ENCODE measurements around the gene SKA2.
"Not testable (repeated sequence)": the region's sequence is repeated elsewhere in the genome, so short reads cannot be mapped to it uniquely, and the experiment has no call there.

The SKA2 gene

GRCh38 chr17:59154721-59155438 lies at the start of gene SKA2:
Gene SKA2, minus strand, starts transcription at chr17:59155186. Its CDS starts 23 bp downstream, at chr17:59155163.
- DNase-seq, result peak; percentile 99

GRCh38 chr17:59202320-59202719 lies 47.3 kb upstream of the SKA2 start:
- no peak for DNase-seq

GRCh38 chr17:59199398-59199797 lies 44.4 kb upstream of the SKA2 start:
- no peak for DNase-seq

- DNase-seq, result no peak
Observed at GRCh38 chr17:59193336-59193862, 38.4 kb upstream of the SKA2 start.

- DNase-seq, result no peak
Observed at GRCh38 chr17:59190806-59191205, 35.8 kb upstream of the SKA2 start.

GRCh38 chr17:59186850-59187249 lies 31.9 kb upstream of the SKA2 start:
- DNase-seq, result no peak

GRCh38 chr17:59185997-59186396 lies 31.0 kb upstream of the SKA2 start:
- no peak for DNase-seq

- DNase-seq, result no peak
Observed at GRCh38 chr17:59181481-59181880, 26.5 kb upstream of the SKA2 start.

GRCh38 chr17:59180626-59181025 lies 25.6 kb upstream of the SKA2 start:
- DNase-seq, result no peak

GRCh38 chr17:59179601-59180000 lies 24.6 kb upstream of the SKA2 start:
- not testable (repeated sequence) for DNase-seq

- DNase-seq, result no peak
Observed at GRCh38 chr17:59178266-59178985, 23.4 kb upstream of the SKA2 start.

- DNase-seq, result no peak
Observed at GRCh38 chr17:59175076-59175475, 20.1 kb upstream of the SKA2 start.

- DNase-seq, result no peak
Observed at GRCh38 chr17:59174671-59175070, 19.7 kb upstream of the SKA2 start.

GRCh38 chr17:59172436-59173004 lies 17.5 kb upstream of the SKA2 start:
- DNase-seq, result no peak

- peak; percentile 85 for DNase-seq
Observed at GRCh38 chr17:59167571-59168001, 12.6 kb upstream of the SKA2 start.

GRCh38 chr17:59165933-59166342 lies 11.0 kb upstream of the SKA2 start:
- peak; percentile 48 for DNase-seq

- no peak for DNase-seq
Observed at GRCh38 chr17:59161477-59161876, 6.5 kb upstream of the SKA2 start.

GRCh38 chr17:59160157-59161025 lies 5.4 kb upstream of the SKA2 start:
- peak; percentile 37 for DNase-seq

GRCh38 chr17:59155439-59156177 lies 622 bp upstream of the SKA2 start, which contains the start of gene PRR11:
Gene PRR11, plus strand, starts transcription at chr17:59155746. Its CDS starts 14,007 bp downstream, at chr17:59169753.
- peak; percentile 99 for DNase-seq

GRCh38 chr17:59154292-59154720 lies 680 bp downstream of the SKA2 start:
- DNase-seq, result peak; percentile 5

GRCh38 chr17:59152925-59153324 lies 2.1 kb downstream of the SKA2 start:
- DNase-seq, result no peak

- DNase-seq, result no peak
Observed at GRCh38 chr17:59151591-59151990, 3.4 kb downstream of the SKA2 start.

Measured in inflammatory macrophage treated with lipopolysaccharide for 4 hours (primary cell).